GM23338 (cell line): ENCODE results near the gene CYBRD1. TPM values are rescaled to one million over a fixed set of nuclear protein-coding genes. Genes with fewer than 3 reads are reported as not detected.
A peak's percentile ranks its signal among the peaks of the same experiment; 100 is the strongest.

ENCODE experiments used
- ATAC-seq: fragments of 200-7000 bp; cut with Tn5 transposase; 3 replicates; pipeline ENCODE4 v1.9.1; 2020
- DNase-seq: peaks from one replicate; pipeline ENCODE4 v3.0.0-alpha.2; 2015; ENCODE audit warnings: low spot score
- H2AFZ ChIP-seq: fragments of 200-600 bp; sonication (generic); 2 replicates; pipeline ENCODE4 v1.8.0; 2016; ENCODE audit warnings: antibody characterized with exemption, mild to moderate bottlenecking, moderate library complexity
- H3F3A ChIP-seq: fragments of 200-600 bp; sonication (generic); replicated peaks from 2 replicates; pipeline ENCODE4 v1.8.0; 2017; ENCODE audit warnings: antibody characterized with exemption, mixed run types, low read depth
- H3K27ac ChIP-seq: fragments of 200-600 bp; sonication (generic); 2 replicates; pipeline ENCODE4 v1.6.1; 2016; ENCODE audit warnings: low read depth
- H3K27me3 ChIP-seq: fragments of 200-600 bp; sonication (generic); 2 replicates; pipeline ENCODE4 v1.8.0; 2016; ENCODE audit warnings: mild to moderate bottlenecking, mixed run types, moderate library complexity; ENCODE audit not compliant: insufficient read depth
- H3K36me3 ChIP-seq: fragments of 200-600 bp; sonication (generic); 2 replicates; pipeline ENCODE4 v1.8.0; 2016; ENCODE audit warnings: mild to moderate bottlenecking; ENCODE audit not compliant: insufficient read depth
- H3K4me1 ChIP-seq: fragments of 200-600 bp; sonication (generic); 2 replicates; pipeline ENCODE4 v1.8.0; 2016; ENCODE audit warnings: mild to moderate bottlenecking, moderate library complexity; ENCODE audit not compliant: insufficient read depth
- H3K4me2 ChIP-seq: fragments of 200-600 bp; sonication (generic); 2 replicates; pipeline ENCODE4 v1.7.1; 2017; ENCODE audit warnings: mixed run types
- H3K4me3 ChIP-seq: fragments of 200-600 bp; sonication (generic); 2 replicates; pipeline ENCODE4 v1.6.1; 2016; ENCODE audit warnings: mixed run types
- H3K79me2 ChIP-seq: fragments of 200-600 bp; sonication (generic); replicated peaks from 2 replicates; pipeline ENCODE4 v1.8.0; 2017; ENCODE audit warnings: mild to moderate bottlenecking; ENCODE audit not compliant: insufficient read depth
- H3K9me2 ChIP-seq: fragments of 200-600 bp; sonication (generic); 2 replicates; pipeline ENCODE4 v1.8.0; 2017; ENCODE audit not compliant: insufficient read depth
- H4K20me1 ChIP-seq: fragments of 200-600 bp; sonication (generic); replicated peaks from 2 replicates; pipeline ENCODE4 v1.8.0; 2017; ENCODE audit warnings: mild to moderate bottlenecking; ENCODE audit not compliant: insufficient read depth
- H3K27ac Mint-ChIP-seq: 2 replicates; pipeline ENCODE4 v1.8.0; 2020; ENCODE audit warnings: inconsistent platforms, mild to moderate bottlenecking, moderate library complexity, mixed read lengths
- H3K27me3 Mint-ChIP-seq: 3 replicates; pipeline ENCODE4 v1.8.0; 2022; ENCODE audit warnings: low read depth, mild to moderate bottlenecking, moderate library complexity, mixed read lengths, inconsistent platforms; ENCODE audit not compliant: insufficient read depth, poor library complexity
- H3K36me3 Mint-ChIP-seq: 3 replicates; pipeline ENCODE4 v1.8.0; 2021; ENCODE audit warnings: low read depth, mild to moderate bottlenecking, inconsistent platforms, moderate library complexity, mixed read lengths
- H3K4me1 Mint-ChIP-seq: 3 replicates; pipeline ENCODE4 v1.8.0; 2020; ENCODE audit warnings: mild to moderate bottlenecking, inconsistent platforms, mixed read lengths
- H3K4me3 Mint-ChIP-seq: 3 replicates; pipeline ENCODE4 v1.8.0; 2021; ENCODE audit warnings: moderate library complexity, mild to moderate bottlenecking, inconsistent platforms, mixed read lengths
- H3K9me3 Mint-ChIP-seq: 3 replicates; pipeline ENCODE4 v1.8.0; 2020; ENCODE audit warnings: moderate library complexity, mild to moderate bottlenecking, inconsistent platforms, mixed read lengths
- CREB1 ChIP-seq: fragments of 250-450 bp; sonication (Bioruptor Pico); IDR thresholded peaks from 2 replicates; pipeline ENCODE4 v1.5.0; 2020; ENCODE audit warnings: low read depth, mild to moderate bottlenecking, moderate library complexity
- CTCF ChIP-seq, 2 experiments: fragments of 200-600 bp in 1 of 2; sonication (generic) in 1 of 2; conservative IDR thresholded peaks; 2 replicates each; pipeline versions ENCODE4 v1.5.1 to v1.6.1; 2016 to 2017; ENCODE audit warnings: antibody characterized with exemption in 2 of 2, low read depth in 2 of 2, mild to moderate bottlenecking in 2 of 2, moderate library complexity in 1 of 2
- ETS1 ChIP-seq: IDR thresholded peaks from 2 replicates; pipeline ENCODE4 v1.6.1; 2016; ENCODE audit warnings: antibody characterized with exemption
- EZH2 ChIP-seq: fragments of 200-600 bp; sonication (generic); IDR thresholded peaks from one replicate; pipeline ENCODE4 v1.8.0; 2017; ENCODE audit warnings: antibody characterized with exemption, mild to moderate bottlenecking, low read depth; ENCODE audit not compliant: unreplicated experiment
- JUNB ChIP-seq: IDR thresholded peaks from one replicate; pipeline ENCODE4 v1.6.1; 2016; ENCODE audit warnings: antibody characterized with exemption; ENCODE audit not compliant: unreplicated experiment
- NANOG ChIP-seq: IDR thresholded peaks from 2 replicates; pipeline ENCODE4 v1.6.1; 2016; ENCODE audit warnings: antibody characterized with exemption, borderline replicate concordance
- POLR2AphosphoS5 ChIP-seq: IDR thresholded peaks from 2 replicates; pipeline ENCODE4 v1.6.1; 2016; ENCODE audit warnings: antibody characterized with exemption, low read depth
- ZNF114 ChIP-seq: fragments of 250-450 bp; sonication (Bioruptor Pico); IDR thresholded peaks from 2 replicates; pipeline ENCODE4 v1.5.0; 2020; ENCODE audit warnings: mild to moderate bottlenecking, moderate library complexity
- ZNF462 ChIP-seq: fragments of 250-450 bp; sonication (Bioruptor Pico); IDR thresholded peaks from 2 replicates; pipeline ENCODE4 v1.5.0; 2020; ENCODE audit warnings: mild to moderate bottlenecking, moderate library complexity
- polyA plus RNA-seq: library from polyadenylated mRNA; unstranded; fragments of >200 nt; fragmentation: Nextera tagmentation; extraction: Ambion mirVana; gene quantifications from 2 replicates; pipeline ENCODE4 v1.2.1, GENCODE V29; 2016
- total RNA-seq: library from RNA; depleted of rRNA; stranded (reverse); fragments of >200 nt; shearing (Covaris generic); gene quantifications from 2 replicates; pipeline ENCODE4 v1.2.3, GENCODE V29; 2014
- TF ChIP-seq, protein P1 (sequence below): IDR thresholded peaks from one replicate; pipeline ENCODE4 v1.6.1; 2018; ENCODE audit warnings: antibody characterized with exemption; ENCODE audit not compliant: unreplicated experiment

The CYBRD1 gene
- total and polyA plus RNA-seq, 2 experiments from 2014 or later = 3.4 to 5.3 TPM

GRCh38 chr2:171513719-171514160 is 8.5 kb upstream of the CYBRD1 start:
- no peaks in the 10 kb centered on the region for H3K36me3 Mint-ChIP-seq
- no peaks in the 10 kb centered on the region; the same call in 2 of the 3 replicates for H3K9me3 Mint-ChIP-seq
- no peak overlapping the region for H3K4me3 ChIP-seq
- H3K4me1 ChIP-seq = no peaks in the 10 kb centered on the region
- H3K27me3 ChIP-seq = no peaks in the 10 kb centered on the region
- H3K36me3 ChIP-seq = no peaks in the 10 kb centered on the region
- peak; percentile 53 for DNase-seq
- TF ChIP-seq EZH2 = no peak
- no peak for TF ChIP-seq CREB1 (CRISPR knock-in tag)
- no peak for TF ChIP-seq JUNB
- TF ChIP-seq CTCF (conservative IDR thresholded peaks at IDR 0.05; ENCODE audit: low read depth in 2 of 2) = no peak
- no peak for TF ChIP-seq POLR2AphosphoS5
- TF ChIP-seq ZNF462 = no peak
- TF ChIP-seq ETS1 = no peak
- no peak for TF ChIP-seq ZNF114 (CRISPR knock-in tag)
- TF ChIP-seq NANOG = no peak
- TF ChIP-seq, protein P1, sequence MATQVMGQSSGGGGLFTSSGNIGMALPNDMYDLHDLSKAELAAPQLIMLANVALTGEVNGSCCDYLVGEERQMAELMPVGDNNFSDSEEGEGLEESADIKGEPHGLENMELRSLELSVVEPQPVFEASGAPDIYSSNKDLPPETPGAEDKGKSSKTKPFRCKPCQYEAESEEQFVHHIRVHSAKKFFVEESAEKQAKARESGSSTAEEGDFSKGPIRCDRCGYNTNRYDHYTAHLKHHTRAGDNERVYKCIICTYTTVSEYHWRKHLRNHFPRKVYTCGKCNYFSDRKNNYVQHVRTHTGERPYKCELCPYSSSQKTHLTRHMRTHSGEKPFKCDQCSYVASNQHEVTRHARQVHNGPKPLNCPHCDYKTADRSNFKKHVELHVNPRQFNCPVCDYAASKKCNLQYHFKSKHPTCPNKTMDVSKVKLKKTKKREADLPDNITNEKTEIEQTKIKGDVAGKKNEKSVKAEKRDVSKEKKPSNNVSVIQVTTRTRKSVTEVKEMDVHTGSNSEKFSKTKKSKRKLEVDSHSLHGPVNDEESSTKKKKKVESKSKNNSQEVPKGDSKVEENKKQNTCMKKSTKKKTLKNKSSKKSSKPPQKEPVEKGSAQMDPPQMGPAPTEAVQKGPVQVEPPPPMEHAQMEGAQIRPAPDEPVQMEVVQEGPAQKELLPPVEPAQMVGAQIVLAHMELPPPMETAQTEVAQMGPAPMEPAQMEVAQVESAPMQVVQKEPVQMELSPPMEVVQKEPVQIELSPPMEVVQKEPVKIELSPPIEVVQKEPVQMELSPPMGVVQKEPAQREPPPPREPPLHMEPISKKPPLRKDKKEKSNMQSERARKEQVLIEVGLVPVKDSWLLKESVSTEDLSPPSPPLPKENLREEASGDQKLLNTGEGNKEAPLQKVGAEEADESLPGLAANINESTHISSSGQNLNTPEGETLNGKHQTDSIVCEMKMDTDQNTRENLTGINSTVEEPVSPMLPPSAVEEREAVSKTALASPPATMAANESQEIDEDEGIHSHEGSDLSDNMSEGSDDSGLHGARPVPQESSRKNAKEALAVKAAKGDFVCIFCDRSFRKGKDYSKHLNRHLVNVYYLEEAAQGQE = no peak
- H3K4me1 Mint-ChIP-seq = peaks cover 7% of the 10 kb centered on the region
- no peak overlapping the region for H3K4me3 Mint-ChIP-seq
- no peak overlapping the region for H3K4me2 ChIP-seq
- no peaks in the 10 kb centered on the region for H3K79me2 ChIP-seq
- ATAC-seq = peak; percentile 71
- H3K27ac ChIP-seq = no peak overlapping the region
- 0 out of 2 replicates have a peak overlapping the region, but pooled peaks have one; percentile 3 for H3K27ac Mint-ChIP-seq
- peak overlapping the region; percentile 56; the same call in 1 of the 2 replicates for H2AFZ ChIP-seq
- peaks cover 4% of the 10 kb centered on the region for H3K9me2 ChIP-seq
- H3F3A ChIP-seq = no peaks in the 10 kb centered on the region
- no peaks in the 10 kb centered on the region for H4K20me1 ChIP-seq
- H3K27me3 Mint-ChIP-seq = peaks cover 3% of the 10 kb centered on the region
